ENCODE data around the gene TTC39A.
A peak's percentile ranks its signal among the peaks of the same experiment; 100 is the strongest.

The TTC39A gene

DNA sequence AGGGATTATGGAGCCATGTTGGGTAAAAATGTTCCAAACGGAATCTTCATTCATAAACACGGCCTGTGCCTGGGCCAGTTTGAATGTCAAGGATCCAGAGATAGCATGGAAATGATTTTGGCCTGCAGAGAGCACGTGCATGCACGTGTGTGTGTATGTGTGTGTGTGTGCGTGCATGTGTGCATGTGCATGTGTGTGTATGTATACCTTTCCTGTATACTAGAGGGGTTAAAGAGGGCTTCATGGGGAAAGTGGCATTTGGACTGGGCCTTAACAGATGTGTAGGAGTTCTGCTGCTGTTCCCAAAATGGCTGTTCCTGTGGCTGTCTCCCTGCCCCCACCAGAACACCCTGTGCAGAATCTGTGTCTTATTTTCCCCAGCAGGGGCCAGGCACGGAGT lies 21.7 kb downstream of the TTC39A start:
- no peak for TF ChIP-seq JUND (IDR thresholded peaks at IDR 0.05; ENCODE audit: low read depth)
- in situ Hi-C loops (cut with HindIII; ENCODE audit: low pct_unique_long_range_greater_than_20kb, low sequenced_read_pairs) = no loop called here
- DNase-seq (ENCODE audit: low read depth in 1 of 2, low spot score in 1 of 2) = peak in 1 of 2 experiments; percentile 38

DNA sequence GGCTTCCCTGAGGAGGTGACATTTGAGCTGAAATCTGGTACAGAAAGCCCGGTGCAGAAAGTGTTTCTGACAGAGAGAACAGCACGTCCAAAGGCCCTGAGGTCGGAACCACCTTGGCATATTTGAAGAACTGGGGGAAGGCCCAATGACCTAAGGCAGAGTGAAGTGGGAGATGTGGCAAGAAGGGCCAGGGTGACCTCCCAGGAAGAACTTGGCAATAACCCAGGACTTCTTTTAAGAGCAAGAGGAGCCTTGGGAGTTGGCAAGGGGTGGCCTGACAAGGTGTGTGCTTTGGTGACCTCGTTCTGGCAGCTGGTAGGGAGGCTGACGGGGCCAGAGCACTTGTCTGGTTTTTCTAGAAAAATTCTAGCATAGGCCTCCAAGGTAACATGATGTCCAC lies 23.4 kb downstream of the TTC39A start:
- no peak for TF ChIP-seq JUND (IDR thresholded peaks at IDR 0.05; ENCODE audit: low read depth)
- in situ Hi-C loops (cut with HindIII; ENCODE audit: low pct_unique_long_range_greater_than_20kb, low sequenced_read_pairs) = no loop called here
- peak in 1 of 2 experiments; percentile 88 for DNase-seq (ENCODE audit: low read depth in 1 of 2, low spot score in 1 of 2)

DNA sequence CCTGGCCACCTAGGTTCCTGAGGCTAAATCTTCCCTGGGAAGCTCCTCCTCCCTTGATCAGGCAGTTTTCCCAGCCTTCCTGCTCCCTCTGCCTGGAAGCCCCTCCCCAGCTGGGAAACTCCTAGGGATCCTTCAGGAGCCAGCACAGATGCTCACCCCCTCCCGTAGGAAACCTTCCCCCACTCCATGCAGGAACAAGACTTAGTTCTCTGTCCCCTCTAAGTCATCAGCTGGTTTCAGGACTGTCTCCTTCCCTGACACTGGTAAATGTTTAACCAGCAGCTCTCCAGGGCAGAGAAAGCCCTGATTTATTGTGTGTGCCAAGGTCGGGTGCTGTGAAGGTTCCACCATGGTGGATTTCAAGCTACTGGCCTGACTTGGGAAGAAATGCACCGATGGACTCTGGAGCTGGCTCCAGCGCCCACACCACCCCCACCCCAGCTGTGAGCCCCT lies 25.0 kb downstream of the TTC39A start:
- no peak for TF ChIP-seq JUND (IDR thresholded peaks at IDR 0.05; ENCODE audit: low read depth)
- DNase-seq (ENCODE audit: low read depth in 1 of 2, low spot score in 1 of 2) = no peak
- in situ Hi-C loops (cut with HindIII; ENCODE audit: low pct_unique_long_range_greater_than_20kb, low sequenced_read_pairs) = no loop called here

DNA sequence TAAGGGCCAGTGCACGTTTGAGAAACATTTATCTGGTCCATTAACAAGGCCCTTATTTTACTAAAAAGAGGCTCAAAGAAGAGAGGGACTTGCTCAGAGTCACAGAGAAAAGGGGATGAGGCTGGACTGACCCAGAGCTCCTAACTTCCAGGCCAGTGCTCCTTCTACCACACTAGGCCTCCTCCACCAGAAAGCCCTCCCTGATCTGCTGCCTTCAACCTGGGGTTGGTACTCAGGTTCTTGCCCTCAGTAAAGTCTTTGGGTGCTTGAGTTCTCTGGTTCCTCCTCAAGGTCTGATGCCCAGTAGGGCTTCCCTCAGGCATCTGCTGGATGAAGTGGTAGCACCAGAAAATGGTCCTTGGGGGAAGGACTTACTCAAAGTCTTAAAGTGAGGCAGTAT lies 26.0 kb downstream of the TTC39A start:
- DNase-seq (ENCODE audit: low read depth in 1 of 2, low spot score in 1 of 2) = no peak
- no peak for TF ChIP-seq JUND (IDR thresholded peaks at IDR 0.05; ENCODE audit: low read depth)
- in situ Hi-C loops (cut with HindIII; ENCODE audit: low pct_unique_long_range_greater_than_20kb, low sequenced_read_pairs) = no loop called here

DNA sequence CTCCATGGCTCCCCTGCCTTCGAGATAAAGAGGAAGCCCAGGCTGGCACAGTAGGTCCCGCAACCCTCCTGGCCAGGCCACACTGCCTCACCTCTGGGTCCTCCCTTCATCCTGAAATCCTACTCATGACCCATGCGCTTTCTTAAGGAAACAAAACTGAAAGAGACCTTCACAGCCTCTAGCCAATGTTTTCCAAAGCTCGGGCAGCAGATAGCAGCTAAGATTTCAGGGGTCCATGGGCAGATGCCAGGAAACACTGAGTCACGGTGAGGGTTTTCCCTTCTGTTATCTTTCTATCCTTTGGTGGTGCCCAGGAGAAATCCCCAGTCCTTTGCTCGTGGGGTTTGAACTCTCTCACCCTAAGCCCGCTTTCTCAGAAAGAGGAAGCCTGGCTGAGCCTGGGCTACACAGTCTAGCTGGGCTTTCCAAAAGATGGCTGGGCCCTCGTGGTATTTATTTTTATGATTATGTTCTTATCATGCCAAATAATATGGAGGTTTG lies 26.6 kb downstream of the TTC39A start:
- in situ Hi-C loops (cut with HindIII; ENCODE audit: low pct_unique_long_range_greater_than_20kb, low sequenced_read_pairs) = no loop called here
- no peak for TF ChIP-seq JUND (IDR thresholded peaks at IDR 0.05; ENCODE audit: low read depth)
- no peak for DNase-seq (ENCODE audit: low read depth in 1 of 2, low spot score in 1 of 2)

DNA sequence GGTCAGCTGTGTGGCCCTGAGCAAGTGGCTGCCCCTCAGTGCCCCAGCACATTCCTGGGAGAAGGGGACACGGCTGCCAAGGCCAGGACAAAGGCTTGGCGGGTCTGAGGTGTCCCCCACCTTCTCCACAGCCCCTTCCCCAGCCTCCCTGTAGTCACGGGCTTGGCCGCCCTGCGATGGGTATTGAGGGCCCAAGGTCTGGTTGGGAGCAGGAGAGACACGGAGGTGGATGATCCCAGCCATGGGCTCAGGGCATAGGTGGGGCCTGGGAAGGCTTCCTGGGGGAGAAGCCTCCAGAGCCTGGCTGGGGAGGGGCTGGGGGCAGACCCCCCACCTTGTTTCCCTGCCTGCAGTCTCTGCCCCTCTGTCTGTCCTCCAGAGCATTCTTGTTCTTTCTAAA lies 27.0 kb downstream of the TTC39A start:
- in situ Hi-C loops (cut with HindIII; ENCODE audit: low pct_unique_long_range_greater_than_20kb, low sequenced_read_pairs) = no loop called here
- DNase-seq (ENCODE audit: low read depth in 1 of 2, low spot score in 1 of 2) = no peak
- TF ChIP-seq JUND (IDR thresholded peaks at IDR 0.05; ENCODE audit: low read depth) = no peak

DNA sequence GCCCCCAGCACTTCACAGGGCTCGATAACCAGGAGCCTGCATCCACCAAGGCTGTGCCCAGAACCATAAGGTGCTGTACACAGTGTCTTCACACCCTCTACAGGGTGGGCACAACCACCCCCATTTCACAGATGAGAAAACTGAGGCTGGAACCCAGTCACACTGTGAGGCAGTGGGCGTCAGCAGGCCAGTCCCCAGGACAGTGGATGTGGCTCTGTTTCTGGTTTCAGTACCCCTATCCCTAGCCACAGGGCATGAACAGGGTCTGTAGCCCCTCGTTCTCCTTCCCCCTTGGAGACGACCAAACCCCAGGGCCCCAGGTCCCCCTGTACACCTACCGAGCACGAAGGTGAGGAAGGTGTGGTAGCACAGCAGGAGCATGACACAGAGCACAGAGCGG lies 27.6 kb downstream of the TTC39A start:
- in situ Hi-C loops (cut with HindIII; ENCODE audit: low pct_unique_long_range_greater_than_20kb, low sequenced_read_pairs) = no loop called here
- no peak for TF ChIP-seq JUND (IDR thresholded peaks at IDR 0.05; ENCODE audit: low read depth)
- DNase-seq (ENCODE audit: low read depth in 1 of 2, low spot score in 1 of 2) = no peak

DNA sequence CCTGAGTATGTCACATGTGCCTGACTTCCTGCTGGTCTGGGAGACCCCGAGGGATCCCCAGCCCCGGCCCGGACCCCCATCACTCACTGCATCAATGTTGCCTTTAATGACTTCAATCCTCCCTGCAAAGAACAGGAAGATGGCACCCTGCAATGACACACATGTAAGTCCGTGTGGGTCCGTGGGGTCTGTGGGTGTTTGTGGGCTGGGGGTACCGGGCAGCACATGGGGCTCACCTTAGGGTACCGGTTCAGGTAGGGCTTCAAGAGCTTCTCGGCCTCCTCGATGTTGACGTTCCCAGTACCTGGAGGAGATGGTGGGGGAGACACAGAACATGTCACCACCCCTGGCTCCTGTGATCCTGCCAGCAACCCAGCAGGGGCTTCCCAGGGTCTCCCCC lies 28.1 kb downstream of the TTC39A start:
- in situ Hi-C loops (cut with HindIII; ENCODE audit: low pct_unique_long_range_greater_than_20kb, low sequenced_read_pairs) = no loop called here
- DNase-seq (ENCODE audit: low read depth in 1 of 2, low spot score in 1 of 2) = no peak

DNA sequence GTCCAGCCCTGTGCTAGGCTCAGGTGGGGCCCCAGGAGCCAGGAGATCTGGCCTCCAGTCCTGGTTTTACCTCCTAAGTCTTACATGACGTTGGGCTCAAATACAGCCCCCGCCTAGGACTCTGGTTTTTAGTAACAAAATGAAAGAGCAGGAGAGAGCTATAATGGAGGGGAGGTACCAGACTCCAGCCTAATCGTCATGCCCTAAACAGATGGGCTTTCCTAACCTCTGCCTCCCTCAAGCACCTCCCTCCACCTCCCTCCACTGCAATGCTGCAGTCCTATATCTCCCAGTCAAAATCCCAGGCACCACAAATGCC lies 28.6 kb downstream of the TTC39A start:
- in situ Hi-C loops (cut with HindIII; ENCODE audit: low pct_unique_long_range_greater_than_20kb, low sequenced_read_pairs) = no loop called here
- DNase-seq (ENCODE audit: low read depth in 1 of 2, low spot score in 1 of 2) = no peak
- TF ChIP-seq JUND (IDR thresholded peaks at IDR 0.05; ENCODE audit: low read depth) = no peak

More for the DNA sequence above, 28.1 kb downstream of the TTC39A start:
- no peak for TF ChIP-seq JUND (IDR thresholded peaks at IDR 0.05; ENCODE audit: low read depth)

DNA sequence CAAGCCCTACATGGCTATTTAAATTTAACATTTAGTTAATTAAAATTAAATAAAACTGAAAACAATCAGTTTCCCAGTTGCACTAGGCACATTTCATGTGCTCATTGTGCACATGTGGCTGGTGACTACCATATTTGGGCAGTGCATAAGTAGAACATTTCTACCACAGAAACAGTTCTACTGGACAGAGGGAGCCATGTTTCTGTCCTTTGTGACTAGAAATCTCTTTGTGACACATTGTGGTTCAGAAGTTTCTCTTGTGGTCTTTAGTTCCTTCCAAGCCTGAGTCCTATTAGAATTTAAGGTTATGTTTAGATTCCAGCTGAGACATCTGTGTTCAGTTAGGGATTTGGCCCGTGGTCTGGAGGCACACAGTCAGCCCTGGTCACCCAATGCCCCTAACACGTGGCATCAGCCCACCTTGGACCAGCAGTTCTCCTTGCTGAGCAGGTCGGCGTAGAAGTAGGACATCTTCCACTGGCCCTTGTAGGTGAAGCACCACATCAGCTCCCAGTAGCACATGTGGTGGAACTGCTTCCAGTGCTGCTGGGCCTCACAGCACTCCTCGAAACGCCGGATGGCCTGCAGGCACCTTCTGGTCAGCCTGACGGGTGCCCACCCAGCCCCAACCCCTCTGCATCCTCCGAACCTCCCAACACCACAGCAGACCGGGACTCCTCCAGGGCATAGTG lies 29.1 kb downstream of the TTC39A start:
- TF ChIP-seq JUND (IDR thresholded peaks at IDR 0.05; ENCODE audit: low read depth) = no peak
- DNase-seq (ENCODE audit: low read depth in 1 of 2, low spot score in 1 of 2) = no peak
- in situ Hi-C loops (cut with HindIII; ENCODE audit: low pct_unique_long_range_greater_than_20kb, low sequenced_read_pairs) = no loop called here

DNA sequence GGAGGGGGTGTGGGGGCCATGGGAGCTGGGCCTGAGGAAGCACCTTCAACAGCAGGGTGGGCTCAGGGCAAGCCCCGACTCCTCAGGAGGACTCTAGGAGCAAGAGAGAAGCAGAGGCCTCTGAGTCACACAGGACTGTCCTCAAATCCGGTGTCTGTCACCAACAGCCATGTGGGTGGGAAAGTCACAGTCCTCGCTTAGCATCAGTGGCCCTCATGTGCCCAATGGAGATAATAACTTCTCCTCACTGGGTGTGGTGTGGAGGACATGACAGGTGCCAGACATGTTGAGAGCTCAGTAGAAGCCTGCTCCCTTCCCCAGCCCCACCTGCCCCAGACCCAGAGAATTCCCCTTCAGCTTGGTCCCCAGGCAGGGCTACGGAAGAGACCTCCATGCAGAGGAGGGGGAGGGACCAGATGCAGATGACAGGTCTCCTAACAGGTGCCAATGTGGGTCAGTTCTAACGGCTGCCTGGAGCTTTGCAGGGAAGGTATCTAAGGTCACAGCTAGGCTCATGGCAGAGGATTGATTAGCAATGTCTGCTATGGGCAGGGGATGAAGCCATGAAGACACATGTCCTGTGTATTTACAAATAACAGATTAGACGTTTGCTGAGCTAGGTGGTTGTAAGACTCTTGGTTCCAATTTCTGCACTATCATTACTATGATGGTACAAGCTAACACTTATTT lies 30.2 kb downstream of the TTC39A start:
- DNase-seq (ENCODE audit: low read depth in 1 of 2, low spot score in 1 of 2) = no peak
- in situ Hi-C loops (cut with HindIII; ENCODE audit: low pct_unique_long_range_greater_than_20kb, low sequenced_read_pairs) = no loop called here
- TF ChIP-seq JUND (IDR thresholded peaks at IDR 0.05; ENCODE audit: low read depth) = no peak

DNA sequence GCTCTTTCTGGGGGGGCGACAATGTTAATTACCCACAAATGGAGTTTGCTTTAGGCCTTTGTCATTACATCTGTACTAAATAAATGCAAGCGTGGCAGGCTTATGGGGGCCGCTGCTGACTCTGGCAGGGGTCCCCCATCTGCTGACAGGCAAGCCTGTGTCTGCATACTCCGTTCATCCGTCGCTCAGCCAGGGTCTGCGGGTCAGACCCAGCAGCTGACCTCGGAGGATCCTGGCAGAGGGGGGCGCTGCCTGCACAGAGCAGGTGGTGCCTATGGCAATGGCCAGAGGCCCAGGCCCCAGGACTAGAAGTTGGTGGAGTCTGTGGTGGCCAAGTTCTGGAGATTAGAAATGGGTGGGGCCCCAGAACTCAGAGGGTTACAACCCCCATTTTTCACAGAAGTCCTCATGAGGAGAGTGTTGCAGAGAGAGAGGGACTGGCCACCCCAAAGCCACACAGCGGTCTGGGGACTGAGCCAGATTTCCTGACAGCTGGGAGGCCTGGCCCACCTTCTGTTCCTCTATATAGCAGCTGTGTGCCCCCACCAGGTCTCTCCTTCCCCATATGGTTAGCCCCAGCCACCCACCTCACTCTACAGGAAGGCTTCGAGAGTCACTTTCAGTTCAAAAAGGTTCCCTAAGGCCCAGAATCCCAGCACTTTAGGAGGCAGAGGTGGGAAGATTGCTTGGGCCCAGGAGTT lies 31.0 kb downstream of the TTC39A start:
- in situ Hi-C loops (cut with HindIII; ENCODE audit: low pct_unique_long_range_greater_than_20kb, low sequenced_read_pairs) = no loop called here
- DNase-seq (ENCODE audit: low read depth in 1 of 2, low spot score in 1 of 2) = no peak
- no peak for TF ChIP-seq JUND (IDR thresholded peaks at IDR 0.05; ENCODE audit: low read depth)

DNA sequence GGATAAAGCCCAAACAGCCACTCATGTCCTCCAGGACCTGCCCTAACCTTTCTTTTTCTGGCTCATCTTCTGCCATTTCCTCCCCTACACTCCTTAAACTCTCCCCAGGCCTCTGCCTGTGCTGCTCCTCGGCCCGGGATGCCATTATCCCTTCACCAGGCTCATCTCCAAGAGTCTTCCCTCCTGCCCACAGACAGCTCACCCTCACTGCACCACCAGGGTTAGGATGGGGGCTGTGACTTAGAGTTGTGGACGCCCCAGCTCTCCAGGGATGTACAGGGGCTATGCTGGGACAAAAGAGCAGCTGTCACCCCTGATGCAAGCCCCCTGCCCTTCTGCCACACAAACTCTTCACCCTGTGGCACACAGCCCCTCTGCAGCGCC lies 32.0 kb downstream of the TTC39A start:
- no peak for DNase-seq (ENCODE audit: low read depth in 1 of 2, low spot score in 1 of 2)
- in situ Hi-C loops (cut with HindIII; ENCODE audit: low pct_unique_long_range_greater_than_20kb, low sequenced_read_pairs) = no loop called here
- TF ChIP-seq JUND (IDR thresholded peaks at IDR 0.05; ENCODE audit: low read depth) = no peak

Measured in T47D (cell line).